T-helper 2 cell treated with Interferon-gamma antibody and Interleukin-4, amounts not matched to agents 5 μg/mL and 100 μg/mL, for 36 hours (primary cell): ENCODE data around the gene ABHD12B.
A peak's percentile ranks its signal among the peaks of the same experiment; 100 is the strongest.
"Not testable (repeated sequence)": the region's sequence is repeated elsewhere in the genome, so short reads cannot be mapped to it uniquely, and the experiment has no call there.

Source experiments
- DNase-seq: peaks from one replicate; pipeline ENCODE4 v3.0.0; 2021; ENCODE audit warnings: low spot score
- H3K27ac Mint-ChIP-seq: one replicate; pipeline ENCODE4 v1.8.0; 2021; ENCODE audit warnings: mild to moderate bottlenecking, mixed read lengths
- H3K27me3 Mint-ChIP-seq: one replicate; pipeline ENCODE4 v1.8.0; 2021; ENCODE audit warnings: low read depth, mixed read lengths
- H3K36me3 Mint-ChIP-seq: one replicate; pipeline ENCODE4 v1.8.0; 2021; ENCODE audit warnings: low read depth, mixed read lengths
- H3K4me1 Mint-ChIP-seq: one replicate; pipeline ENCODE4 v1.8.0; 2021; ENCODE audit warnings: low read depth, mixed read lengths
- H3K4me3 Mint-ChIP-seq: one replicate; pipeline ENCODE4 v1.8.0; 2022; ENCODE audit warnings: mild to moderate bottlenecking, moderate library complexity, mixed read lengths
- H3K9me3 Mint-ChIP-seq: one replicate; pipeline ENCODE4 v1.8.0; 2021; ENCODE audit warnings: mixed read lengths

ABHD12B gene

GRCh38 chr14:50892255-50892654, 20.4 kb downstream of the ABHD12B start:
- no peak overlapping the region for H3K27ac Mint-ChIP-seq
- H3K4me3 Mint-ChIP-seq, result no peak overlapping the region
- no peaks in the 10 kb centered on the region for H3K4me1 Mint-ChIP-seq
- no peaks in the 10 kb centered on the region for H3K36me3 Mint-ChIP-seq
- no peak for DNase-seq
- H3K9me3 Mint-ChIP-seq, result no peaks in the 10 kb centered on the region
- peaks cover 13% of the 10 kb centered on the region for H3K27me3 Mint-ChIP-seq

GRCh38 chr14:50896421-50896820, 24.6 kb downstream of the ABHD12B start:
- H3K27me3 Mint-ChIP-seq, H3K4me1 Mint-ChIP-seq, H3K36me3 Mint-ChIP-seq, DNase-seq, H3K27ac Mint-ChIP-seq, H3K4me3 Mint-ChIP-seq, H3K9me3 Mint-ChIP-seq: not testable (repeated sequence)

GRCh38 chr14:50897005-50897404, 25.2 kb downstream of the ABHD12B start:
- not testable (repeated sequence) for H3K36me3 Mint-ChIP-seq, H3K9me3 Mint-ChIP-seq, DNase-seq, H3K4me3 Mint-ChIP-seq, H3K27me3 Mint-ChIP-seq, H3K4me1 Mint-ChIP-seq, H3K27ac Mint-ChIP-seq

- no peaks in the 10 kb centered on the region for H3K4me1 Mint-ChIP-seq
- no peaks in the 10 kb centered on the region for H3K36me3 Mint-ChIP-seq
- no peaks in the 10 kb centered on the region for H3K9me3 Mint-ChIP-seq
- peaks cover 4% of the 10 kb centered on the region for H3K27me3 Mint-ChIP-seq
- no peak overlapping the region for H3K27ac Mint-ChIP-seq
- DNase-seq, result no peak
- H3K4me3 Mint-ChIP-seq, result no peak overlapping the region
Measured at GRCh38 chr14:50897658-50898175, 25.9 kb downstream of the ABHD12B start.

GRCh38 chr14:50901361-50901760, 29.5 kb downstream of the ABHD12B start:
- H3K4me3 Mint-ChIP-seq, result no peak overlapping the region
- no peak overlapping the region for H3K27ac Mint-ChIP-seq
- peaks cover 9% of the 10 kb centered on the region for H3K27me3 Mint-ChIP-seq
- DNase-seq, result no peak
- no peaks in the 10 kb centered on the region for H3K4me1 Mint-ChIP-seq
- H3K36me3 Mint-ChIP-seq, result no peaks in the 10 kb centered on the region
- no peaks in the 10 kb centered on the region for H3K9me3 Mint-ChIP-seq

GRCh38 chr14:50904719-50905118, 32.9 kb downstream of the ABHD12B start:
- no peak for DNase-seq
- H3K4me1 Mint-ChIP-seq, result no peaks in the 10 kb centered on the region
- no peaks in the 10 kb centered on the region for H3K9me3 Mint-ChIP-seq
- no peak overlapping the region for H3K27ac Mint-ChIP-seq
- no peaks in the 10 kb centered on the region for H3K36me3 Mint-ChIP-seq
- peaks cover 12% of the 10 kb centered on the region for H3K27me3 Mint-ChIP-seq
- H3K4me3 Mint-ChIP-seq, result no peak overlapping the region

GRCh38 chr14:50906326-50907065, 34.6 kb downstream of the ABHD12B start:
- H3K27ac Mint-ChIP-seq, result no peak overlapping the region
- H3K4me3 Mint-ChIP-seq, result no peak overlapping the region
- H3K36me3 Mint-ChIP-seq, result no peaks in the 10 kb centered on the region
- H3K9me3 Mint-ChIP-seq, result no peaks in the 10 kb centered on the region
- peaks cover 13% of the 10 kb centered on the region for H3K27me3 Mint-ChIP-seq
- no peaks in the 10 kb centered on the region for H3K4me1 Mint-ChIP-seq
- no peak for DNase-seq

GRCh38 chr14:50910495-50911420, 38.9 kb downstream of the ABHD12B start:
- no peaks in the 10 kb centered on the region for H3K4me1 Mint-ChIP-seq
- DNase-seq, result no peak
- H3K27me3 Mint-ChIP-seq, result peaks cover 8% of the 10 kb centered on the region
- no peaks in the 10 kb centered on the region for H3K36me3 Mint-ChIP-seq
- no peak overlapping the region for H3K4me3 Mint-ChIP-seq
- no peaks in the 10 kb centered on the region for H3K9me3 Mint-ChIP-seq
- H3K27ac Mint-ChIP-seq, result no peak overlapping the region

GRCh38 chr14:50917449-50917848, 45.6 kb downstream of the ABHD12B start:
- Mint-ChIP-seq H3K27ac (no peak overlapping the region), H3K4me3 (no peak overlapping the region), H3K27me3 (peaks cover 3% of the 10 kb centered on the region), H3K36me3 (no peaks in the 10 kb centered on the region), H3K9me3 (no peaks in the 10 kb centered on the region), H3K4me1 (no peaks in the 10 kb centered on the region)
- DNase-seq, result no peak

- not testable (repeated sequence) for H3K27me3 Mint-ChIP-seq, H3K9me3 Mint-ChIP-seq, DNase-seq, H3K4me1 Mint-ChIP-seq, H3K4me3 Mint-ChIP-seq, H3K36me3 Mint-ChIP-seq, H3K27ac Mint-ChIP-seq
Measured at GRCh38 chr14:50919524-50919923, 47.7 kb downstream of the ABHD12B start.

GRCh38 chr14:50920482-50921230, 48.8 kb downstream of the ABHD12B start:
- DNase-seq, result no peak
- Mint-ChIP-seq H3K4me1 (no peaks in the 10 kb centered on the region), H3K27me3 (peaks cover 3% of the 10 kb centered on the region), H3K9me3 (no peaks in the 10 kb centered on the region), H3K27ac (no peak overlapping the region), H3K4me3 (no peak overlapping the region), H3K36me3 (no peaks in the 10 kb centered on the region)

GRCh38 chr14:50922803-50923202, 51.0 kb downstream of the ABHD12B start:
- Mint-ChIP-seq H3K4me1 (peaks cover 2% of the 10 kb centered on the region), H3K27ac (peak overlapping the region; percentile 43), H3K36me3 (no peaks in the 10 kb centered on the region), H3K27me3 (peaks cover 3% of the 10 kb centered on the region), H3K9me3 (no peaks in the 10 kb centered on the region), H3K4me3 (no peak overlapping the region)
- DNase-seq, result no peak

- no peak overlapping the region for H3K4me3 Mint-ChIP-seq
- no peaks in the 10 kb centered on the region for H3K9me3 Mint-ChIP-seq
- no peaks in the 10 kb centered on the region for H3K36me3 Mint-ChIP-seq
- H3K4me1 Mint-ChIP-seq, result peaks cover 2% of the 10 kb centered on the region
- no peak for DNase-seq
- no peak overlapping the region for H3K27ac Mint-ChIP-seq
- peaks cover 3% of the 10 kb centered on the region for H3K27me3 Mint-ChIP-seq
Measured at GRCh38 chr14:50924236-50924635, 52.4 kb downstream of the ABHD12B start.

- no peak for DNase-seq
- peaks cover 5% of the 10 kb centered on the region for H3K27me3 Mint-ChIP-seq
- no peaks in the 10 kb centered on the region for H3K9me3 Mint-ChIP-seq
- H3K4me3 Mint-ChIP-seq, result no peak overlapping the region
- H3K27ac Mint-ChIP-seq, result no peak overlapping the region
- H3K36me3 Mint-ChIP-seq, result no peaks in the 10 kb centered on the region
- H3K4me1 Mint-ChIP-seq, result peaks cover 2% of the 10 kb centered on the region
Measured at GRCh38 chr14:50924843-50925242, 53.0 kb downstream of the ABHD12B start.
